ENCODE measurements around the gene DCLRE1B.

Gene DCLRE1B

DNA sequence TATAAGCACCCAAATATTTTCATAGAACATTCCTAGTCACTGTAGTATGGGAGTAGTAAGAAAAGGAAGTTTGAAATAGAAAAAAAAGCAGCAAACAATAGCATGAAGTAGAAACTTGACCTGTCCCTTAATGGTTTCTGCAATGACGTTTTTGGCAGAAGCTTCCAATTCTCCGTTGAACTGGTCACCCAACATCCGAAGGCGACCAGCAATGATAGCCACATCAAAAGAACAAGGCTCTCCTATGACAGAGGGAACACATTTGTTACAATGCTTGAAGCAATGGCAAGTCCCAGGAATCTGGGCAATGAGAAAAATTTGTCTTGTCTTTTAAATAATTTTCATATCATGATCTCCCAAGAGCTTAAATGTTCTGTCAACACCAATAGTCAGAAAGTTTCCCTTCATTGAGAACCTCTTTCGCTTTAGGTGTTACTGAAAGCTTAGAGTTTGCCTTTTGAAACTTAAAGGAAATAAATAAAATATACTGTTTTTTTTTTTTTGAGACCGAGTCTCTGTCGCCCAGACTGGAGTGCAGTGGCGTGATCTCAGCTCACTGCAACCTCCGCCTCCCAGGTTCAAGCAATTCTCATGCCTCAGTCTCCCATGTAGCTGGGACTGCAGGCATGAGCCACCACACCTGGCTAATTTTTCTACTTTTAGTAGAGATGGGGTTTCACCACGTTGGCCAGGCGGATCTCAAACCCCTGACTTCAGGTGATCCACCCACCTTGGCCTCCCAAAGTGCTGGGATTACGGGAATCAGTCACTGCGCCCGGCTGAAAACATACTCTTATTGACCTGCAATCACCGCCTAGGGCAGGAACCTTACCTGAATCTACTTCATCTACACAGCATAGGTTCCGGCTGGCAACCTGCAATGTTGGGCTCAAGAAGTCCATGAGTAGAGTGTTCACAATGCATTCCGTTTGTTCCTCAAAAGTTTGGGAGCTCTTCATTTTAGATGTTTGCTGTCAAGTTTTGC lies 18.4 kb upstream of the DCLRE1B start:
- no peak for FAIRE-seq
- no peak for DNase-seq (ENCODE audit: extremely low spot score, insufficient read length, low read depth)

GRCh38 chr1:113887402-113888175 lies 17.5 kb upstream of the DCLRE1B start, which contains the start of gene BCL2L15:
Gene BCL2L15, minus strand, starts transcription at chr1:113887581. Its CDS starts 206 bp downstream, at chr1:113887375.
- no peak for FAIRE-seq
- DNase-seq (ENCODE audit: extremely low spot score, insufficient read length, low read depth) = no peak

GRCh38 chr1:113890816-113891215 lies 14.3 kb upstream of the DCLRE1B start:
- DNase-seq (ENCODE audit: extremely low spot score, insufficient read length, low read depth) = no peak
- FAIRE-seq = no peak

- DNase-seq (ENCODE audit: extremely low spot score, insufficient read length, low read depth) = no peak
- FAIRE-seq = no peak
Measured at GRCh38 chr1:113891631-113892220, 13.4 kb upstream of the DCLRE1B start.

DNA sequence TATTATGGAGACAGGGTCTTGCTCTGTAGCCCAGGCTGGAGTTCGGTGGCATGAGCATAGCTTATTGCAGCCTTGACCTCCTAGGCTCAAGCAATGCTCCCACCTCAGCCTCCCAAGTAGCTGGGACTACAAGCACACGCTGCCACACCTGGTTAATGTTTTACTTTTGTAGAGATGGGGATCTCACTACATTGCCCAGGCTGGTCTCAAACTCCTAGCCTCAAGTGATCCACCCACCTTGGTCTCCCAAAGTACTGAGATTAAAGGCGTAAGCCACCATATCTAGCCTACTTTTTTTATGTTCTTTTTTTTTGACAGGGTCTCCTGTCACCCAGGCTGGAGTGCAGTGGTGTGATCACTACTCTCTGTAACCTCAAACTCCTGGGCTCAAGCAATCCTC lies 11.9 kb upstream of the DCLRE1B start:
- no peak for DNase-seq (ENCODE audit: extremely low spot score, insufficient read length, low read depth)
- no peak for FAIRE-seq

DNA sequence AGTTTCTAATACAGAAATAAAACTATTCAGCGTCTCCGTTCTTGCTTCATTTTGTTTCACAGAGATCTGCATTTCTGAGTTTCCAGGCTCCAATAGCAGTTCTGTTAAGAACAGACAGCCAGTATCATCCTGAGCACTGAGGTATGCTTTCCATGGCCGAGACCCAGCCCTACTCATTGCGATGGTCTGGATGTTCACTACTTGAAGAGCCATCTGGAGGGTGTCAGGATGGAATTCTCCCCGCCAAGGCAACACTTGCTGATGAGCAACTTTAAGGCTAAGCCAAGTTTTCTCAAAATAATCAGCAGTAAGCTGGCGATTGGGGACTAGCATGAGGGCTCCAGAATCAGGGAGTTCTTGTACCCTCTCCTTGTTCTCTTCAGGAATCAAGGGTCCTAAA lies 10.0 kb upstream of the DCLRE1B start:
- no peak for FAIRE-seq
- no peak for DNase-seq (ENCODE audit: extremely low spot score, insufficient read length, low read depth)

DNA sequence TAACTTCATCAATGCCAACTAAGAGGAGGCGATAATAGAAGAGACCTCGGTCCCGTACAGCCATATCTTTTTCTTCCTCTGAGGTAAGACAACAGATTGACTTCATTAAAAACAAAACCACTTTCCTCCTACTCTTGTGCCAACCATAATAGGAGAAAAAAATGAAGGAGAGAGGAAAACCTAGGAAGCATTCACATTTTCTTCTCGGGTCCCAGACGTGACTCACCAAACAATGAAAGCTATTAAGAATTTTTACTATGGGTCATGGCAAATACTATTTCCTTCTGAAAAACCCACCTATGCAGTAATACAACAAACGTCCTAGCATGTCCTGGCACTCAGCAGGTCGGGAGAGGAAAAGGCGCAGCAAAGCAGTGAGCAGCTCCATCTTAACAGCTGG lies 9.2 kb upstream of the DCLRE1B start:
- no peak for FAIRE-seq
- DNase-seq (ENCODE audit: extremely low spot score, insufficient read length, low read depth) = no peak

- FAIRE-seq = no peak
Measured at GRCh38 chr1:113898241-113898814, 6.8 kb upstream of the DCLRE1B start.

DNA sequence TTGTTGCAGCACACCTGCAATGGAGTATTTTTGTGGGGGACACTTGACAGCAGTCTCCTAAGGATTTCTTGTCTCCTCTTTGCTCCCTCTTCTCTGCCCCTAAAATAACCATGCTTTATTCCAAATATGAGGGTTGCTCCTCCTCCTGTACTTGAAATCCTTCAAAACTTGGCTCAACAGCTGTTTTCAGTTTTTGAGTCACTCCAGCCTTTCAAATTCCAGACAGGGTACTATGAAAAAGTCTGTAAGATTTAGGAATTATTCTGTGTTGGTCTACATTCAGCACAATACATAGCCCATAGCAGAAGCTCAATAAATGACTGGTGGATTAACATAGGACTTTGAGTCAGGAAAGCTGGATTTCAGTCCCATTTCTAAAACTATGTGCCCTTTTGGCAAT lies 6.0 kb upstream of the DCLRE1B start:
- DNase-seq (ENCODE audit: extremely low spot score, insufficient read length, low read depth) (no peak), FAIRE-seq (no peak)

More at GRCh38 chr1:113898241-113898814, 6.8 kb upstream of the DCLRE1B start:
- no peak for DNase-seq (ENCODE audit: extremely low spot score, insufficient read length, low read depth)

GRCh38 chr1:113901191-113901590 lies 3.9 kb upstream of the DCLRE1B start:
- DNase-seq (ENCODE audit: extremely low spot score, insufficient read length, low read depth) (no peak), FAIRE-seq (no peak)

DNA sequence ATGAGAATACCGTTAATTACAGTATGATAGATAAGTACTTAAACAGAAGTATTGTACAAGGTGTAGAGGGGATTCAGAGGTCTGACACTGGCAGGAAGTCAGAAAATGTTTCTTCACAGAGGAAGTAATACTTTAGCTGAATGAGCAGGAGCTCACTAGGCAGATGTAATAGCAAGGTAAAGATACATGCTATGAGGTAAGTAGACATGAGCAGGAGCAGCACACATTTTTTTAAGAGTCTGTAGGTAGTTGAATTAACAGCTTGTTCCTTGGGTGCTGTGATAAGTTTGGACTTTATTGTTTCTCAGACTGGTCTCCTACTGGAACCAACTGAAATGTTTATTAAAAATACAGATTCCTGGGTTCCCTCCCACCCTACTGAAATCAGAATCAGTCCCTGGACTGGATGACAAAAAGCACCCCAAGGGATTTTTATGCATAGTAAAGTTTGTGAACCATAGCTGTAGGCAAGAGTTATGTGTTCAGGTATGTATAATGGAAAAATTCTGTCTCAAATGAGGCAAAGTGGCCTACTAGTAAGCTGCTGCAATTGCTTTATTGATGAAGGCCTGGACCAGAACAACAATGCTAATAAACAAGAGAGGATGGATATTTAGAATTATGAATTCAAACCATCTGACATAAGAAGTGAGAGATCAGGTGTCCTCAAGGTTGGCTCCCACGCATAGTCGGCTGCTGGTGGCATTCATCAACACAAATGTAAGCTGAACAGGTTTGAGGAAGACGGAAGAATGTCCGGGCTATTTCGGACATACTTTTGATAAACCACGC lies 1.4 kb upstream of the DCLRE1B start:
- FAIRE-seq (no peak), DNase-seq (ENCODE audit: extremely low spot score, insufficient read length, low read depth) (no peak)

DNA sequence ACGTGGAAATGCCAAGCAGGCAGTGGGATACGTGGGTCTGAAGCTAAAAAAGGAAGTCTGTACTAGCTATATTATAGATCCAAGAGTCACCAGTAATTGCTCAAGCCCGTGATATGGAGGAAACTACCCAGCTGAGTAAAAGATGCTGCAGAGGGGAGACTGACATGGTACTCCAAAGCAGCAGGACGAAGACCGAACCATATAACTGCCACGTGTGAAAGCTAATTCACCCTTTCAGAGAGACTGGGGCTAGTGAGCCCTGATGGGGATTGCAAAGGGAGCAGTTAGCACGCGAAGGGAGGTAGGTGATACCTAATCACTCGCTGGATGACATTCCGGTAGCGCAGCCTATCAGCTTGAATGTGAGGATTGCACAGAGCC lies 843 bp upstream of the DCLRE1B start:
- FAIRE-seq = no peak
- no peak for DNase-seq (ENCODE audit: extremely low spot score, insufficient read length, low read depth)

DNA sequence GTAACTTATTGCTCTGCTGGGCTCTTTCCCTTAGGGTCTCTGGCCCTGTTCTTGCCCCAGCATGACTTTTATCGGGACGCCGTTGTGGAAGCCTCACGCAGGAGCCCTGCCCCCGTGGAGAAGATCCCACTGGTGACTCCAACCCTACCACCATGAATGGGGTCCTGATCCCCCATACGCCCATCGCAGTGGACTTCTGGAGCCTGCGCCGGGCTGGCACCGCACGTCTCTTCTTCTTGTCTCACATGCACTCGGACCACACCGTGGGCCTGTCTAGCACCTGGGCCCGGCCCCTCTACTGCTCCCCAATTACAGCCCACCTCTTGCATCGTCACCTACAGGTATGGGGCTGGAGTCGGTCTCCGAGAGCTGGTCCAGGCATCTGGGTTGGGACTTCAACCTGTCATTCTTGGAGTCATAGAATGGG lies 322 bp downstream of the DCLRE1B start:
- FAIRE-seq (no peak), DNase-seq (ENCODE audit: extremely low spot score, insufficient read length, low read depth) (no peak)

DNA sequence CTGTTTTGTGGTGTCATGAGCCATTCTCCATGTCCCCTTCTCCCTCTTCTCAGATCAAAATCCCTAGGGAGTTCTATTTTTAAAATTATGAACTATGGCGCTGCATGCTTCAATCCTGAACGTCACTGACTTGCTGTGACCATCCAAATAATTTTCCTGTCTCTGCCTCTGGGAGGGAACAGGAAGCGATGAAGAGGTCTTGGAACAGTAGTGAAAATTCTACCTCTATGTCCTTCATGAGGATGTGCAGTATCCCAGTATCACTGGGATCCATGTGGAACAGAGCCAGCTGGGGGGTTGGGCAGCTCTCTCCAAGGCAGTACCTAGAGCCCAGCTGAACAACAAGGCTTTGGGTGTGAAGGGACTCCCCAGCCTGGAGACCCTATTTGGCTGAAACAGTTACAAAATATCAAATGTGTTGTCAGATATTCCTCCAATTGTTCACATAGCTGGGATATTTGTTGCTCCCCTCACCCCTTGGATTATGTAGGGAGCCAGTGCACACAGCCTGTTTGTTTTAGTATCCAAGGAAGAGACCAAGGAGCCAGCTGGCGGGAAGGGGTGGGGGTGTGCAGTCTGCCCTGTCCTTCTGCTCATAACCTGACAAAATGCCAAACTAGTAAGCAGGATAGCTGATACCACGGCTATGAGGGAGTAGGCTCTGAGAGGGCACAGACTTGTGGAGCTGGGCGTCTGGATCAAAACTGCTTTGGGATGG lies 7.6 kb downstream of the DCLRE1B start:
- no peak for FAIRE-seq
- DNase-seq (ENCODE audit: extremely low spot score, insufficient read length, low read depth) = no peak

DNA sequence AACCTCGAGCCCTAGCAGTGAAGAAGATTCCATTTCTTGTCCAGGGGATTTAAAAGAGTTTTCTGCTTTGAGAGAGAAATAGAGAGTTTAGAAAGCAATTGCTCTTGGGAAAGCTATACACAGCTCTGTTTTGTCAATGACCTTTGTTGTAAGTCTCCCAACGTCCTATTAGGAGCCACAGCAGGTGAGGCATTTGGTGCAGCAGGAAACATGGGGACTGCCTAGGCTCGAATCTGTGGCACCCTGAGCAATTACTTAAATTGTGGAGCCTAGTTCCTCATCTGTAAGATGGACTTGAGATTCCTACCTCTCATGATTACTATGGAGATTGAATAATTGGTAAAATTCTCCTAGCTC lies 8.2 kb downstream of the DCLRE1B start:
- FAIRE-seq (no peak), DNase-seq (ENCODE audit: extremely low spot score, insufficient read length, low read depth) (no peak)

DNA sequence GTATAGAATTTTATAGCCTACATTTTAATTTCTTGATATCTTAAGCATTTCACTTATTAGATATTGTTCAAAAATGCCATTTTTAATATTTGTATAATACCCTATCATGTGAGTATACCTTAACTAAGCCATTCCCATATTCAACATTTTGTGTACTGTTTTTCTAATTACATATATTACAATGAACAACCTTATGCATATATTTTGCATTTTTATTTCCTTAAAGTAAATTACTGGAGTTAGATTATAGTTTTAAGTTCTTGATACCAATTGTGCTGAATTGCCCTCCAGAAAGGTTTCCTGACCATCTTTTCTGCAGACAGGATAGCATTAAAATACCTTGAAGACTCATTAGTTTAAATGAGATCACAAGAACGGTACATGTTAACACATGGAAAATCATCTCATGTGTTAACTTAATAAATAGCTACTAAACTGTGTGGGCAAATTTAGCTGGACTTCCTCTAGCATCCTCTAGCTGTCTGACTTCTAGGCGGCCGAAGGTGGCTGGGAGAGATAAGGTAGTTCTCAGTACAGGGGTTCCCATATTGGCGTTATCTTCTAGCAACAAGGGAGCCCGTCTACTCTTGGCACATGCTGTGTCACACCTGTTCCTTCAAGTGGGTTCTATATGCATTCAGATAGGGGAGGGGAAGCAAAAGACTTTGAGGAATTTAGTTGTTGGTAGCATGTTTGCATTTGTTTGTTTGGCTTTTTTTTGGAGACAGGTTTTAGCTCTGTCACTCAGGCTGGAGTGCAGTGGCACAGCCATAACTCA lies 8.9 kb downstream of the DCLRE1B start:
- DNase-seq (ENCODE audit: extremely low spot score, insufficient read length, low read depth) = no peak
- FAIRE-seq = no peak

- FAIRE-seq (no peak), DNase-seq (ENCODE audit: extremely low spot score, insufficient read length, low read depth) (no peak)
Measured at GRCh38 chr1:113916974-113917373, 11.8 kb downstream of the DCLRE1B start.

DNA sequence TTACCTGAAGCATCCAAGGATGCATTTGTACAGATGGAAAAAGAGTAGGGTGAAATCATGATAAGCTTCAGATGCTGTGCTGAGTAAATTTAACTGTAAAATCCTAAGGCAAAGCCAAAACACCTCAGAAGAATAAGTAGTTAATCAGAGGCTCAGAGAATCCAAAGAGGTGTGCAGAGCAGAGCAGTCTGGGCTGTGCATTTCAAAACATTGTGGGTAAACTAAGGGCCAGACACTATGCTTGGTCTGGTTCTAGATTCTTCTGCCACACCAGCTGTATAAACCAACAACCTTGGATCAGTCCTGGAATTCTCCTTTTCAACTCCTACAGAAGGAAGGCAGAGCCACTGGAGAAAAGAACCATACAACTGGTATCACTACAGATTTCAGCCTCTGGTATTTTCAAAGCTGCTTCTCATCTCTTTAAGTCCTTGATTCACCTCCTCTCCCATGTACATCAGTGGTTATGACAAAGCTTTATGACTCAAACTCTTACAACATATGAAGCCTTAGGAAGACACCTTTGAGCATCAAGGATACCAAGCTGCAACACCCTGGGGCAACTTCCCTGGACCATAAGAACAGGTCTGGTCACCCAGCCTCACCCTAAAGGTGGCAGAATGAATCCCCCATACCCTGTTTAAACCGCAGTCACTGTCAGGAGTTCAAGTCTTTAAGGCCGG lies 12.4 kb downstream of the DCLRE1B start:
- no peak for FAIRE-seq
- DNase-seq (ENCODE audit: extremely low spot score, insufficient read length, low read depth) = no peak
